ENCODE data around the gene GRM3.

The GRM3 gene

DNA sequence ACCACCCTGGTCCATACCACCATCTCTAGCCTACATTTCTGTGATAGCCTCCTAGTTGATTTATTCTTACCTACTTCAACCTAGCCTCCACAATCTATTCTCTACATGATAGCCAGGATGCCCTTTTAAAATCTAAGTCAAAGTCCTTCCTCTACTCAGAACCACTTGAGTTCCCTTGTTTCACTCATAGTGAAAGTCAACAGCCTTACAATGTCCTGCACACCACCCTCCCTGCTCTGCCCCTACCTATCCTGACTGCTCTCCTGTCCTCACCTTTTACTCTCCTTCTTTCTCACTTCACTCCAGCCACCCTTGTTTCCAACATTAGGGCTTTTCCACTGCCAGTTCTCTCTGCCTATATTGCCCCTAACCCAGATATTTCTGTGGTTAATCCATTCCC, 146.7 kb downstream of the GRM3 start:
- DNase-seq, result no peak

DNA sequence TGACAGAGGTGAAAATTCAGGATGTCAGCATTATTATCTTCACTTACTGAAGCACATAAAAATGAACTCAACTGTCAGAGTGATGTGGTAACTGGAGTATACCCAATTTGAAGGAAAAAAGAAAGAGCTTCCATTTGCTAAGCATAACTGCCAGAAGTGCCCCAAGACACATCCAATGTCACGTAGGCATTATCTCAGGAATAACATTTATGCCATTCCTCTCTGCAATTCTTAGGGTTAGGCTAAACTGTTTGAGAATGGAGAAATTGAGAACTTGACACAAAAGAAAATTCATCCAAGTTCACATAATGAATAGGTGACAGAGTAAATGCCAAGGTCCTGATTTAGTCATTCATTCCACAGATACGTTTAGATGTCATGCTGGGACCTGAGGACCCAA, 148.6 kb downstream of the GRM3 start:
- no peak for DNase-seq

- DNase-seq, result no peak
Observed at GRCh38 chr7:86793136-86793535, 149.4 kb downstream of the GRM3 start.

- no peak for DNase-seq
Observed at GRCh38 chr7:86814661-86815379, 171.1 kb downstream of the GRM3 start.

DNA sequence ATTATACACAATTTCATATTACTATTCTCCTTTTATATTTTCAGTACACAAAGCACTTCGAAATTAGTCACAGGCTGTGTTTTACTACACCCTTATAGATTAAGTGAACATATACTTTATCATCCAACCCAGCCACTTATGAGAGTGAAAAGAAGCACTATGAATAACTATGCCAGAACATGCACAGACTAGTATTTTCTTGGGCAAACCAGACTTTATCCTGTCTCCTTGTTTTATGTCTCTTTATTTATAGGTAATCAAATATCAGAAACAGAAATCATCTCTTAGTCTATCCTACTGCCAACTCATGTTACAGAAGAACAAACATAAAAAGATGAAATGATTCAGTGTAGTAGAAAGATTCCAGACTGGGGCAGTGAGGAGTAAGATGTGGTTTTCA, 171.8 kb downstream of the GRM3 start:
- no peak for DNase-seq

GRCh38 chr7:86818903-86819302, 175.2 kb downstream of the GRM3 start:
- no peak for DNase-seq

GRCh38 chr7:86823769-86824168, 180.1 kb downstream of the GRM3 start:
- no peak for DNase-seq

- no peak for DNase-seq
Observed at GRCh38 chr7:86825264-86825663, 181.6 kb downstream of the GRM3 start.

- DNase-seq, result no peak
Observed at GRCh38 chr7:86826948-86827347, 183.2 kb downstream of the GRM3 start.

GRCh38 chr7:86833360-86833759, 189.7 kb downstream of the GRM3 start:
- no peak for DNase-seq

- no peak for DNase-seq
Observed at GRCh38 chr7:86837235-86837634, 193.5 kb downstream of the GRM3 start.

- no peak for DNase-seq
Observed at GRCh38 chr7:86844608-86845007, 200.9 kb downstream of the GRM3 start.

GRCh38 chr7:86846494-86847190, 202.9 kb downstream of the GRM3 start:
- no peak for DNase-seq

DNA sequence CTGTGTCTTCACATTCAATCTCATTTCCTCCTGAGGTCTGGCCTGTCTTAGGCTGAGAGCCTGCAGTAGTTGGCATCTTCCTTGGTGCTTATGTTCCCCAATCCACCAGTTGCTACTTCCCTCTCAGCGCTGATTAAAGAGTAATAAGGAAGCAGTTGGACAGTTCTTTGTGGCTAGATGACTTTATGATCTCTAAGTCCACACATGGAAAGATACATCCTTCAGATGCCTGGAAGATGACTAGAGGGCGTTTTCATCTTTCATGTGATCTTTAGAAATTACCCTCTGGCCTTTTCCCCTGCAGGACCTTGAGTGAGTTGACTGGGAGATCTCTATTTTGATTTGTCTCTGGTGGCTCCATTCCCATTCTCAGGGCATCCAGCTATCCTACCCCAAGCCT, 204.5 kb downstream of the GRM3 start:
- DNase-seq, result no peak

DNA sequence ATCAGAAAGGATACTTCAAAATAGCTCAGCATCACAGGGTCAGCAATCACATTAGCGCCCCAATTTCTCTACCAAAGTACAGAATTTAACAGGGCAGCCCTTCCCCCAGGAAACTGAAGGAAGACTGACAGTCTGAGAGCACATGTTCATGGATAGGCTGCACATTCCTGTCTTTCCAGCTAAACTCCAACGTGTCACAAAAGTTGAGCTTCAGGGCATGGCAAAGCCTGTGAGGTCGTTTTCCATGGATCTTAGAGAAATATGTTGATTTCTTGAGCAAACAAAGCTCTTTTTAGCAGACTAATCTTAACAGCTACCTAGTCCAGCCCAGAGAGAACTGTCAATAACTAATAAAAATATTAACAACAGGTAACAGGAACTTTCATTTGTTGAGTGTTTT, 207.9 kb downstream of the GRM3 start:
- no peak for DNase-seq

- DNase-seq, result no peak
Observed at GRCh38 chr7:86863452-86863851, 219.7 kb downstream of the GRM3 start.

- no peak for DNase-seq
Observed at GRCh38 chr7:86867163-86867762, 223.6 kb downstream of the GRM3 start.

DNA sequence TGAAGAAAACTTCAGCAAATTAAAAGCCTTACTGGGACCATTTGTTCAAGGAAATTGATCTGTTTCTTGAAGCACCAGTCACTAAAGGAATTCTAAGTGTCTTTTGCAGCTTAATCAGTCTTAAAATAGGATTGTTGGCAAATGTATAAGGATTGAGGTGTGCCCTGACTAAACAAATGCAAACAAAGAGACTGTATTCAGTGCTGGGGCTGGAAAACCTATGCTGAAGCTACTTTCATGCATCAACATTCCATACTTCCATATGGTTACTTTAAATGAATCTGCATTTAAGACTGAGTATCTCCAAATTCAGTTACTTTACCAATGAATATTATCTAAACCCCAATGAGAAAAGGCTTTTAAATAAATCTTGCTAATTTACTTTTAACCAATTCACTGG, 232.4 kb downstream of the GRM3 start:
- DNase-seq, result no peak

DNA sequence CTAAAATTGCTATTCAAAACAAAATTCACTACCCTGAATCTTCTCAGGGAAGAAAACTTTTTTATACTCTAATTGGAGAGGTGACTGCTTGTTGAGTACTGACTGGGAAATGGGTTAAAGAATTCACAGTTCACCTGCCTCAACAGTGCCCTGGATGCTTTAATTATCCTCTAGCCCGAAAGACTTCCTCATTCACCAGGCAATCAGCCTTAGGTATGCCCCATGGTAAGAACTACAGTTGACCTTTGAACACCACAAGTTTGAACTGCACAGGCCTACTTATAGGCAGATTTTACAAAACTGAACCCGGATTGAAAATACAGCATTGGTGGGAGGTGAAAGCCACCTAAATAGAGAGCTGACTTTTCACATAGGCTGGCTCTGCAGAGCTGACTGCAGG, 240.4 kb downstream of the GRM3 start:
- no peak for DNase-seq

DNA sequence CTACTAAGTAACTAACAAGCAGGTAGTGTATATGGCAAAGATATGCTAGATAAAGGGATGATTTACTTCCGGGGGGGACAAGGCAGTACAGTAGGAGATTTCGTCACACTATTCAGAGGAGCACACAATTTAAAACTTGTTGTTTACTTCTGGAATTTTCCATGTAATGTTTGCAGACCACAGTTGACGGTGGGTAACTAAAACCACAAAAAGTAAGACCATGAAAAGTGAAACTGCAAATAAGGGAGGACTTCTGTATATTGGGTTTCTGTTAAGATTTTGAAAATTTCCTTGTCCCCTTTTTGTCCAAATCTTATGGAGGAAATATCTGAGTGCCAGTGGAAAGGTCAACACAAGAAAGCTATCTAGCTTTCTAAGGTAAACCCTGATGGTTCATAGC, 245.8 kb downstream of the GRM3 start:
- no peak for DNase-seq

DNA sequence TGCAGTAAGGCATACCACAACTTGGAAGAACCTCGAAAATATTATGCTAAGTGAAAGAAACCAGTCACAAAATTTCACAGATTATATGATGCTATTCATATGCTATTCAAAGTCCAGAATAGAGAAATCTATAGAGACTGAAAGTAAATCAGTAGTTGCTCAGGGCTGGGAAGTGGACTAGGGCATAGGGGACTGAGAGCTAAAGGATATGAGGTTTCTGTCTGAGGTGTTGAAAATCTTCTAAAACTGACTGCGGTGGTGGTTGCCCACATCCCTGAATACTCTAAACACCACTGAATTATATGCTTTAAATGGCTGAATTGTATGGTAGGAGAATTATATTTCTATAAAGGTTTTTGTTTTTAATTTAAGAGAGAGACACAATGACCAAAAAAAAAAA, 254.5 kb downstream of the GRM3 start:
- DNase-seq, result no peak

DNA sequence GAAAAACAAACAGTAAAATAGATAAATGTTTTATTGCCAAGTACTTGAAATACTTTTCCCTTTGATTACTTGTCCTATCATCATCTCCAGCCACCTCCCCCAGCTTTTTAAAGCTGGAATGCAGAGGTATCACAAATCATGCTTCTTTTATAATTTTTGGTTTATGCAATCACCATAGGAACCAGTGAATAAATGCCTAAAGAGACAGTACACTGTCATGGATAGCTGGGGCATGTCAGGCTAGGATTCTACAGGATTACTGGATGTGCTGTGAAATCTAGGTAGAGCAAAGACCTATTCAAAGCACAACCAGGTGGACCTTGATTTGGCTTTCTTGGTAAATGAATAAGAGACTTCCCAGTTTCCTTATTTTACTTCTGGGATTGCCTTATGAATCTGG, 257.2 kb downstream of the GRM3 start:
- no peak for DNase-seq

GRCh38 chr7:86904949-86905834, 261.5 kb downstream of the GRM3 start:
- DNase-seq, result peak; percentile 10

Measured in NCI-H526 treated with DMSO at 0.1 percent for 48 hours (cell line).